HepG2 (cell line): ENCODE data around the gene OGFOD3. TPM values are rescaled to one million over a fixed set of nuclear protein-coding genes. Genes with fewer than 3 reads are reported as not detected.

Experiments
- AHDC1 ChIP-seq: sonication (generic); formaldehyde crosslinking; IDR thresholded peaks from 2 replicates; pipeline ENCODE4 v1.5.1; 2020; ENCODE audit warnings: mild to moderate bottlenecking, missing genetic modification reagents, borderline replicate concordance
- CAMTA2 ChIP-seq: sonication (generic); formaldehyde crosslinking; IDR thresholded peaks from 2 replicates; pipeline ENCODE4 v1.4.0; 2020; ENCODE audit warnings: mild to moderate bottlenecking, missing genetic modification reagents, borderline replicate concordance
- GABPA ChIP-seq, 2 experiments: IDR thresholded peaks; 2 replicates each; pipeline ENCODE4 v1.6.1; 2011 to 2016; ENCODE audit warnings: low read depth in 2 of 2, low read length in 1 of 2, missing biosample characterization in 1 of 2, missing genetic modification characterization in 1 of 2
- HDAC6 ChIP-seq: fragments of 200-600 bp; sonication (generic); IDR thresholded peaks from 2 replicates; pipeline ENCODE4 v1.7.0; 2017; ENCODE audit warnings: mild to moderate bottlenecking, antibody characterized with exemption, low read length, low read depth
- KDM1A ChIP-seq: IDR thresholded peaks from 2 replicates; pipeline ENCODE4 v1.6.1; 2016; ENCODE audit warnings: missing compliant biosample characterization
- LRRFIP1 ChIP-seq: sonication (generic); formaldehyde crosslinking; conservative IDR thresholded peaks from 2 replicates; pipeline ENCODE4 v1.4.0; 2020; ENCODE audit warnings: missing genetic modification reagents
- NFATC3 ChIP-seq: sonication (generic); formaldehyde crosslinking; IDR thresholded peaks from 2 replicates; pipeline ENCODE4 v1.5.1; 2020; ENCODE audit warnings: mild to moderate bottlenecking, missing genetic modification reagents
- NFE2L1 ChIP-seq: sonication (generic); formaldehyde crosslinking; IDR thresholded peaks from 2 replicates; pipeline ENCODE4 v1.4.0; 2020; ENCODE audit warnings: missing genetic modification reagents, mild to moderate bottlenecking, borderline replicate concordance
- NFKBIZ ChIP-seq: IDR thresholded peaks from 2 replicates; pipeline ENCODE4 v1.6.1; 2018; ENCODE audit warnings: missing genetic modification reagents, missing compliant biosample characterization
- SMAD1 ChIP-seq: sonication (generic); formaldehyde crosslinking; IDR thresholded peaks from 2 replicates; pipeline ENCODE4 v1.4.0; 2020; ENCODE audit warnings: missing genetic modification reagents, low read depth, mild to moderate bottlenecking, borderline replicate concordance
- ZBTB42 ChIP-seq: sonication (generic); formaldehyde crosslinking; IDR thresholded peaks from 2 replicates; pipeline ENCODE4 v1.5.0; 2020; ENCODE audit warnings: mild to moderate bottlenecking, missing genetic modification reagents
- ZNF354B ChIP-seq: sonication (generic); formaldehyde crosslinking; IDR thresholded peaks from 2 replicates; pipeline ENCODE4 v1.8.0; 2022; ENCODE audit warnings: mild to moderate bottlenecking, missing genetic modification reagents
- ZNF496 ChIP-seq: sonication (generic); formaldehyde crosslinking; IDR thresholded peaks from 2 replicates; pipeline ENCODE4 v1.8.1; 2023; ENCODE audit warnings: mild to moderate bottlenecking, moderate library complexity, missing genetic modification reagents; ENCODE audit not compliant: insufficient replicate concordance
- ZNF547 ChIP-seq: sonication (generic); formaldehyde crosslinking; IDR thresholded peaks from 2 replicates; pipeline ENCODE4 v1.5.1; 2020; ENCODE audit warnings: mild to moderate bottlenecking, missing genetic modification reagents
- ZNF558 ChIP-seq: sonication (generic); formaldehyde crosslinking; IDR thresholded peaks from 2 replicates; pipeline ENCODE4 v1.9.0; 2022; ENCODE audit warnings: mild to moderate bottlenecking, missing genetic modification reagents, borderline replicate concordance
- ZNF773 ChIP-seq: sonication (generic); formaldehyde crosslinking; IDR thresholded peaks from 2 replicates; pipeline ENCODE4 v1.4.0; 2020; ENCODE audit warnings: missing genetic modification reagents, borderline replicate concordance
- ZSCAN30 ChIP-seq: sonication (generic); formaldehyde crosslinking; IDR thresholded peaks from 2 replicates; pipeline ENCODE4 v1.5.0; 2020; ENCODE audit warnings: mild to moderate bottlenecking, missing genetic modification reagents
- polyA plus RNA-seq, 8 experiments: library from polyadenylated mRNA; depleted of rRNA in 3 of 8; stranded (reverse) in 7 of 8; unstranded in 1 of 8; fragments of >200 nt; fragmentation: Illumina TruSeq in 4 of 8; extraction: Trizol in 4 of 8; gene quantifications; 2 replicates each; pipeline versions ENCODE4 v1.2.1 to v1.2.3, GENCODE V29; 2011 to 2016; ENCODE audit warnings: low read depth in 4 of 8, missing spikeins in 1 of 8, mixed read lengths in 1 of 8; ENCODE audit not compliant: insufficient read depth in 1 of 8
- total RNA-seq, 5 experiments: library from RNA; depleted of rRNA; stranded (reverse); fragments of >200 nt; fragmentation: Illumina TruSeq; extraction: Trizol; gene quantifications; 2 replicates each; pipeline ENCODE4 v1.2.3, GENCODE V29; 2016; ENCODE audit warnings: low read depth in 1 of 5
- TF ChIP-seq, protein P1 (sequence below): sonication (generic); formaldehyde crosslinking; IDR thresholded peaks from 2 replicates; pipeline ENCODE4 v1.8.1; 2022; ENCODE audit warnings: mild to moderate bottlenecking, missing genetic modification reagents
- TF ChIP-seq, protein P2 (sequence below): sonication (generic); formaldehyde crosslinking; IDR thresholded peaks from 2 replicates; pipeline ENCODE4 v1.8.0; 2022; ENCODE audit warnings: missing genetic modification reagents, mild to moderate bottlenecking, inconsistent platforms, borderline replicate concordance

OGFOD3 gene
- total and polyA plus RNA-seq, 2 of the 13 experiments (the other 11 are each of a cell fraction or from before 2014, with no cell fraction given): 40.0 to 42.1 TPM

GRCh38 chr17:82342361-82343079, 75.9 kb downstream of the OGFOD3 start (continued):
- TF ChIP-seq AHDC1: no peak
- TF ChIP-seq CAMTA2 (CRISPR knock-in tag): 0 out of 2 replicates have a peak, but pooled peaks have one; percentile 60
- no peak for TF ChIP-seq NFATC3 (CRISPR knock-in tag)
- TF ChIP-seq, protein P1, sequence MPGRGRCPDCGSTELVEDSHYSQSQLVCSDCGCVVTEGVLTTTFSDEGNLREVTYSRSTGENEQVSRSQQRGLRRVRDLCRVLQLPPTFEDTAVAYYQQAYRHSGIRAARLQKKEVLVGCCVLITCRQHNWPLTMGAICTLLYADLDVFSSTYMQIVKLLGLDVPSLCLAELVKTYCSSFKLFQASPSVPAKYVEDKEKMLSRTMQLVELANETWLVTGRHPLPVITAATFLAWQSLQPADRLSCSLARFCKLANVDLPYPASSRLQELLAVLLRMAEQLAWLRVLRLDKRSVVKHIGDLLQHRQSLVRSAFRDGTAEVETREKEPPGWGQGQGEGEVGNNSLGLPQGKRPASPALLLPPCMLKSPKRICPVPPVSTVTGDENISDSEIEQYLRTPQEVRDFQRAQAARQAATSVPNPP (CRISPR knock-in tag): no peak
- no peak for TF ChIP-seq ZNF558 (CRISPR knock-in tag)
- no peak for TF ChIP-seq SMAD1
- TF ChIP-seq ZNF773: no peak
- no peak for TF ChIP-seq ZBTB42 (CRISPR knock-in tag)
- TF ChIP-seq LRRFIP1 (CRISPR knock-in tag): no peak
- no peak for TF ChIP-seq ZNF354B (CRISPR knock-in tag)
- no peak for TF ChIP-seq NFE2L1 (CRISPR knock-in tag)
- no peak for TF ChIP-seq ZSCAN30 (CRISPR knock-in tag)
- TF ChIP-seq KDM1A (CRISPR knock-in tag): no peak
- no peak for TF ChIP-seq ZNF547 (CRISPR knock-in tag)
- TF ChIP-seq HDAC6: no peak
- no peak for TF ChIP-seq GABPA (IDR thresholded peaks at IDR 0.05; ENCODE audit: low read depth, low read length)
- TF ChIP-seq GABPA (CRISPR knock-in tag; IDR thresholded peaks at IDR 0.05; ENCODE audit: low read depth): no peak
- TF ChIP-seq NFKBIZ: no peak
- TF ChIP-seq, protein P2, sequence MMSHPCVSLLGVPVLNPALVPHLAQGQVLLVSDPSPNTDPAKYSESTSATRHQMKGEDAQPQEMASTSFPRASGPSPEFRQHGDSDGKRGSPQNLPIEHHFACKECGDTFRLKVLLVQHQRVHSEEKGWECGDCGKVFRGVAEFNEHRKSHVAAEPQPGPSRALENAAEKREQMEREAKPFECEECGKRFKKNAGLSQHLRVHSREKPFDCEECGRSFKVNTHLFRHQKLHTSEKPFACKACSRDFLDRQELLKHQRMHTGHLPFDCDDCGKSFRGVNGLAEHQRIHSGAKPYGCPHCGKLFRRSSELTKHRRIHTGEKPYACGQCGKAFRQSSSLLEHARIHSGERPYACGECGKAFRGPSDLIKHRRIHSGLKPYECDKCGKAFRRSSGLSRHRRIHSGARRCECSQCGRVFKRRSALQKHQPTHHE: no peak
- TF ChIP-seq ZNF496 (CRISPR knock-in tag): no peak
